ENCODE results near the gene PCDHGA10. TPM values are rescaled to one million over a fixed set of nuclear protein-coding genes. Genes with fewer than 3 reads are reported as not detected.
"Not testable (repeated sequence)": the region's sequence is repeated elsewhere in the genome, so short reads cannot be mapped to it uniquely, and the experiment has no call there.

The PCDHGA10 gene
- total RNA-seq, 1 experiment from 2014 or later: 4.7 TPM

DNA sequence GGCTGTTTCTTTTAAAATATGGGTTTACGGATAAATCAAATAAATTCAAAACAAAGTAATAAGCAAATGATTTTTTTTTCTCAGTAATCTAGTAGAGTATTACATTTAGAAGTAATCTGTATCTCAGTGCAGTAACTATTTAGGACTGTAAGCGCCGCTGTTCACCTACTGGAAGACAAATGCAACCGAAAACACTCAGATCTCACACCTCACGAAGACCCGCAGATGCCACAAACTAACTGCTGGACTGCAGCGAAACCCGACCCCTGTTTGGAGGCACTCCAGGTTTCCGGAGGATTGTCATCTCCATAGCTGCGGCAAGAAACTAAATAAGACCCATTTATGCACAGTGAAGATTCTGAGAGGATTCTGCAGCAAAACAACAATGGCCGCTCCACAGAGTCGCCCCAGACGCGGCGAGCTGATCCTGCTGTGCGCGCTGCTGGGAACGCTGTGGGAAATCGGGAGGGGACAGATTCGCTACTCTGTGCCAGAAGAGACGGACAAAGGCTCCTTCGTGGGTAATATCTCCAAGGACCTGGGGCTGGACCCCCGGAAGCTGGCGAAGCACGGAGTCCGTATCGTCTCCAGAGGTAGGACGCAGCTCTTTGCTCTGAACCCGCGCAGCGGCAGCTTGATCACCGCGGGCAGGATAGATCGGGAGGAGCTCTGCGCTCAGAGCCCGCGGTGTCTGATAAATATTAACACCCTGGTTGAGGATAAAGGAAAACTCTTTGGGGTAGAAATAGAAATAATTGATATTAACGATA, 20.2 kb upstream of the PCDHGA10 start, which contains the start of gene PCDHGA8:
PCDHGA8 (plus strand) TSS at position 205 of the 770 bp plus-strand sequence; CDS start at position 386, 181 bp downstream.
- no peak for DNase-seq (ENCODE audit: low spot score)

DNA sequence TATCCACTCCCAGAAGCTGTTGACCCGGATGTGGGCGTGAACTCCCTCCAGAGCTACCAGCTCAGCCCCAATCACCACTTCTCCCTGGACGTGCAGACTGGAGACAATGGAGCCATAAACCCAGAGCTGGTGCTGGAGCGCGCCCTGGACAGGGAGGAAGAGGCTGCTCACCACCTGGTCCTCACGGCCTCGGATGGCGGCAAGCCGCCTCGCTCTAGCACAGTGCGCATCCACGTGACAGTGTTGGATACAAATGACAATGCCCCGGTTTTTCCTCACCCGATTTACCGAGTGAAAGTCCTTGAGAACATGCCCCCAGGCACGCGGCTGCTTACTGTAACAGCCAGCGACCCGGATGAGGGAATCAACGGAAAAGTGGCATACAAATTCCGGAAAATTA, 19.5 kb upstream of the PCDHGA10 start:
- no peak for DNase-seq (ENCODE audit: low spot score)

GRCh38 chr5:141394401-141395187, 18.2 kb upstream of the PCDHGA10 start:
- not testable (repeated sequence) for DNase-seq (ENCODE audit: low spot score)

DNA sequence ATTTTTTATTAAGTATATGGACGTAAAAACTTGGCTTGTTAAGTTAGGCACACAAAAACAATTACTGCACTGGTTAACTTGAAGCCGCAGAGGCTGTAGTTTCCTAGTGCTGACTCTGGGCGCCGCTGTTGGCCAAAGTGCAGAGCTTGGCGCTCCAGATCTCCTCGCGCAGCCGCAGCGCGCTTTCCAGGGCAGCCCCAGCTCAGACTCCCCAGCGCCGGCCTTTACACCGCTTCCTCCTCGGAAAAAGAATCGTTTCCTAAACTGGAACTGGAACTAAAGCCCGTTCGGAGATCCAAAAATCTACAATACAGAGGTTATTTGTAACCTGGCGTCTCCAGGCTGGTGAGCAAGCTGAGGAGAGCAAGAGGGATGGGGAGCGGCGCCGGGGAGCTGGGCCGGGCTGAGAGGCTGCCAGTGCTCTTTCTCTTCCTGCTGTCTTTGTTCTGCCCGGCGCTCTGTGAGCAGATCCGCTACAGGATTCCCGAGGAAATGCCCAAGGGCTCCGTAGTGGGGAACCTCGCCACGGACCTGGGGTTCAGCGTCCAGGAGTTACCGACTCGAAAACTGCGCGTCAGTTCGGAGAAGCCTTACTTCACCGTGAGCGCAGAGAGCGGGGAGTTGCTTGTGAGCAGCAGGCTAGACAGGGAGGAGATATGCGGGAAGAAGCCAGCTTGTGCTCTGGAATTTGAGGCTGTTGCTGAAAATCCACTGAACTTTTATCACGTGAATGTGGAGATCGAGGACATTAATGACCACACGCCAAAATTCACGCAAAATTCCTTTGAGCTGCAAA, 14.8 kb upstream of the PCDHGA10 start, which contains the start of gene PCDHGB5:
PCDHGB5 (plus strand) TSS at position 192 of the 796 bp plus-strand sequence; CDS start at position 373, 181 bp downstream.
- not testable (repeated sequence) for DNase-seq (ENCODE audit: low spot score)

GRCh38 chr5:141398608-141399007, 14.2 kb upstream of the PCDHGA10 start:
- DNase-seq (ENCODE audit: low spot score): no peak

- no peak for DNase-seq (ENCODE audit: low spot score)
These were observed 13.1 kb upstream of the PCDHGA10 start for GRCh38 chr5:141399555-141400258.

GRCh38 chr5:141402553-141403243, 10.1 kb upstream of the PCDHGA10 start, which contains the start of gene PCDHGA9:
PCDHGA9 (plus strand) TSS chr5:141402778; CDS start chr5:141402953, 175 bp downstream.
- peak; percentile 42 for DNase-seq (ENCODE audit: low spot score)

DNA sequence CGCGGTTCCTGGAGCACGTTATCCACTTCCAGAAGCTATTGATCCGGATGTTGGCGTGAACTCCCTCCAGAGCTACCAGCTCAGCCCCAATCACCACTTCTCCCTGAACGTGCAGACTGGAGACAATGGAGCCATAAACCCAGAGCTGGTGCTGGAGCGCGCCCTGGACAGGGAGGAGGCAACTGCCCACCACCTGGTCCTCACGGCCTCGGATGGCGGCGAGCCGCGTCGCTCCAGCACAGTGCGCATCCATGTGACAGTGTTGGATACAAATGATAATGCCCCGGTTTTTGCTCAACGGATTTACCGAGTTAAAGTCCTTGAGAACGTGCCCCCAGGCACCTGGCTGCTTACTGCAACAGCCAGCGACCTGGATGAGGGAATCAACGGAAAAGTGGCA, 9.4 kb upstream of the PCDHGA10 start:
- no peak for DNase-seq (ENCODE audit: low spot score)

GRCh38 chr5:141407790-141408505, 4.8 kb upstream of the PCDHGA10 start, which contains the start of gene PCDHGB6:
PCDHGB6 (plus strand) TSS chr5:141408021; CDS start chr5:141408203, 182 bp downstream.
- DNase-seq (ENCODE audit: low spot score): not testable (repeated sequence)

DNA sequence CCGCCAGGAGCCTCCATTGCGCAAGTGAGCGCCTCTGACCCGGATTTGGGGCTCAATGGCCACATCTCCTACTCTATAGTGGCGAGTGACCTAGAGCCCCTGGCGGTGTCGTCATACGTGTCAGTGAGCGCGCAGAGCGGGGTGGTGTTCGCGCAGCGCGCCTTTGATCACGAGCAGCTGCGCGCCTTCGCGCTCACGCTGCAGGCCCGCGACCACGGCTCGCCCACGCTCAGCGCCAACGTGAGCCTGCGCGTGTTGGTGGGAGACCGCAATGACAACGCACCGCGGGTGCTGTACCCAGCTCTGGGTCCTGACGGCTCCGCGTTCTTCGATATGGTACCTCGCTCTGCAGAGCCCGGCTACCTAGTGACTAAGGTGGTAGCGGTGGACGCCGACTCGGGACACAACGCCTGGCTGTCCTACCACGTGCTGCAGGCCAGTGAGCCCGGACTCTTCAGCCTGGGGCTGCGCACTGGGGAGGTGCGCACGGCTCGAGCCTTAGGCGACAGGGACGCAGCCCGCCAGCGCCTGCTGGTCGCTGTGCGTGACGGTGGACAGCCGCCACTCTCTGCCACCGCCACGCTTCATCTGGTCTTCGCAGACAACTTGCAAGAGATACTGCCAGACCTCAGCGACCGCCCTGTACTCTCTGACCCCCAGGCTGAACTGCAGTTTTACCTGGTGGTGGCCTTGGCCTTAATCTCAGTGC, 3.0 kb upstream of the PCDHGA10 start:
- DNase-seq (ENCODE audit: low spot score): no peak

GRCh38 chr5:141411575-141411974, 1.2 kb upstream of the PCDHGA10 start:
- no peak for DNase-seq (ENCODE audit: low spot score)

DNA sequence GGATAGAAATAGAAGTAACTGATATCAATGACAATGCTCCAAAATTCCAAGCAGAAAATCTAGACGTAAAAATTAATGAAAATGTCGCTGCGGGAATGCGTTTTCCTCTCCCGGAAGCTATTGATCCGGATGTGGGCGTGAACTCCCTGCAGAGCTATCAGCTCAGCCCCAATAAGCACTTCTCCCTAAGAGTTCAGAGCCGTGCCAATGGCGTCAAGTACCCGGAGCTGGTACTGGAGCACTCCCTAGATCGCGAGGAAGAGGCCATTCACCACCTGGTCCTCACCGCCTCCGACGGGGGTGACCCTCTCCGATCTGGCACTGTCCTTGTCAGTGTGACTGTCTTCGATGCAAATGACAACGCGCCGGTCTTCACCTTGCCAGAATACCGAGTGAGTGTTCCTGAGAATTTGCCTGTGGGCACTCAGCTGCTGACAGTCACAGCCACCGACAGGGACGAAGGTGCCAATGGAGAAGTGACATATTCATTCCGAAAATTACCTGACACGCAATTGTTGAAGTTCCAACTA, 818 bp downstream of the PCDHGA10 start:
- no peak for DNase-seq (ENCODE audit: low spot score)

DNA sequence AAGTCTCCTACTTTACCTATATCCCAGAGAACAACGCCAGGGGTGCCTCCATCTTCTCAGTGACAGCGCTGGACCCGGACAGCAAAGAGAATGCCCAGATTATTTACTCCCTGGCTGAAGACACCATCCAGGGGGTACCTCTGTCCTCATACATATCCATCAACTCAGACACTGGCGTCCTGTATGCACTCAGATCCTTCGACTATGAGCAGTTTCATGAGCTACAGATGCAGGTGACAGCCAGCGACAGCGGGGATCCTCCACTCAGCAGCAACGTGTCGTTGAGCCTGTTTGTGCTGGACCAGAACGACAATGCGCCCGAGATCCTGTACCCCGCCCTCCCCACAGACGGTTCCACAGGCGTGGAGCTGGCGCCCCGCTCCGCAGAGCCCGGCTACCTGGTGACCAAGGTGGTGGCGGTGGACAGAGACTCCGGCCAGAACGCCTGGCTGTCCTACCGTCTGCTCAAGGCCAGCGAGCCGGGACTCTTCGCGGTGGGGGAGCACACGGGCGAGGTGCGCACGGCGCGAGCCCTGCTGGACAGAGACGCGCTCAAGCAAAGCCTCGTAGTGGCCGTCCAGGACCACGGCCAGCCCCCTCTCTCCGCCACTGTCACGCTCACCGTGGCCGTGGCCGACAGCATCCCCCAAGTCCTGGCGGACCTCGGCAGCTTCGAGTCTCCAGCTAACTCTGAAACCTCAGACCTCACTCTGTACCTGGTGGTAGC, 1.9 kb downstream of the PCDHGA10 start:
- DNase-seq (ENCODE audit: low spot score): not testable (repeated sequence)

DNA sequence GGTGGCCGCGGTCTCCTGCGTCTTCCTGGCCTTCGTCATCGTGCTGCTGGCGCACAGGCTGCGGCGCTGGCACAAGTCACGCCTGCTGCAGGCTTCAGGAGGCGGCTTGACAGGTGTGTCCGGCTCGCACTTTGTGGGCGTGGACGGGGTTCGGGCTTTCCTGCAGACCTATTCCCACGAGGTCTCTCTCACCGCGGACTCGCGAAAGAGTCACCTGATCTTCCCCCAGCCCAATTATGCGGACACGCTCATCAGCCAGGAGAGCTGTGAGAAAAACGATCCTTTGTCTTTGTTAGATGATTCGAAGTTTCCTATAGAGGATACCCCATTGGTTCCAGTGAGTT, 2.5 kb downstream of the PCDHGA10 start:
- DNase-seq (ENCODE audit: low spot score): not testable (repeated sequence)

GRCh38 chr5:141417494-141418172, 4.8 kb downstream of the PCDHGA10 start, which contains the start of gene PCDHGB7:
PCDHGB7 (plus strand) TSS chr5:141417677; CDS start chr5:141417860, 183 bp downstream.
- peak; percentile 72 for DNase-seq (ENCODE audit: low spot score)

GRCh38 chr5:141419074-141419880, 6.5 kb downstream of the PCDHGA10 start:
- DNase-seq (ENCODE audit: low spot score): no peak
